ENCODE results near the gene DEFB129.

GRCh38 chr20:214383-214782 is 12.7 kb upstream of the DEFB129 start:
- no peak for TF ChIP-seq CTCF (conservative IDR thresholded peaks at IDR 0.05; ENCODE audit: low read length)
- TF ChIP-seq EZH2phosphoT487 (IDR thresholded peaks at IDR 0.05; ENCODE audit: borderline replicate concordance, low read depth, low read length), result no peak

All from OCI-LY7 (cell line).